ENCODE measurements around the gene VSTM4.

DNA sequence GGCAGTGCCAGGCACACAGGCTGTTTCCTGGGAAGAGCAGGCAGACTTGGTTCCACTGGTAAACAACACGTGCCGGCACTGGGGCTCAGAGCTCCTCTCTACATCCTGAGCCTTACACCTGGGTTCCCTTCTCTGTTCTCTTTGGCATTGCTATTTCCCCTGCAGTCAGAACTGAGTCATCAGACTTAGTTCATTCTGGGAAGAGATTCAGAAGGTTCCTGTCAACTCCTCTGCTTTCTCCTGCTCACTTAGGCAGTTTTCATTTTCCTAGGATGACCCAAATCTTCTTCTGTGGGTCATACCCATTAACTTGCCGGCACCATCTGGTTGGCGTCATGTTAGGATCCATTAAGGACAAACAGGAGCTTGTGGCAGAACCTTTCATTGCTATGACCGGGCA, 142.3 kb downstream of the VSTM4 start:
- TF ChIP-seq, protein P1, sequence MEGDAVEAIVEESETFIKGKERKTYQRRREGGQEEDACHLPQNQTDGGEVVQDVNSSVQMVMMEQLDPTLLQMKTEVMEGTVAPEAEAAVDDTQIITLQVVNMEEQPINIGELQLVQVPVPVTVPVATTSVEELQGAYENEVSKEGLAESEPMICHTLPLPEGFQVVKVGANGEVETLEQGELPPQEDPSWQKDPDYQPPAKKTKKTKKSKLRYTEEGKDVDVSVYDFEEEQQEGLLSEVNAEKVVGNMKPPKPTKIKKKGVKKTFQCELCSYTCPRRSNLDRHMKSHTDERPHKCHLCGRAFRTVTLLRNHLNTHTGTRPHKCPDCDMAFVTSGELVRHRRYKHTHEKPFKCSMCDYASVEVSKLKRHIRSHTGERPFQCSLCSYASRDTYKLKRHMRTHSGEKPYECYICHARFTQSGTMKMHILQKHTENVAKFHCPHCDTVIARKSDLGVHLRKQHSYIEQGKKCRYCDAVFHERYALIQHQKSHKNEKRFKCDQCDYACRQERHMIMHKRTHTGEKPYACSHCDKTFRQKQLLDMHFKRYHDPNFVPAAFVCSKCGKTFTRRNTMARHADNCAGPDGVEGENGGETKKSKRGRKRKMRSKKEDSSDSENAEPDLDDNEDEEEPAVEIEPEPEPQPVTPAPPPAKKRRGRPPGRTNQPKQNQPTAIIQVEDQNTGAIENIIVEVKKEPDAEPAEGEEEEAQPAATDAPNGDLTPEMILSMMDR (IDR thresholded peaks at IDR 0.05 in 4 of 5, conservative IDR thresholded peaks at IDR 0.05 in 1 of 5): no peak
- no peak for TF ChIP-seq POLR2A (IDR thresholded peaks at IDR 0.05)
